Endodermal cell (in vitro differentiated cells): ENCODE results near the gene F3. TPM values are rescaled to one million over a fixed set of nuclear protein-coding genes. Genes with fewer than 3 reads are reported as not detected.

Source experiments
- DNase-seq: peaks from one replicate; pipeline ENCODE4 v3.0.0-alpha.2; 2017
- H3K27ac ChIP-seq: 2 replicates; pipeline ENCODE4 v1.5.1; 2013; ENCODE audit warnings: mild to moderate bottlenecking, low read depth, low read length, moderate library complexity
- H3K27me3 ChIP-seq: 2 replicates; pipeline ENCODE4 v1.6.1; 2013; ENCODE audit warnings: mild to moderate bottlenecking, low read length, moderate library complexity; ENCODE audit not compliant: insufficient read depth, control insufficient read depth, poor library complexity, severe bottlenecking
- H3K36me3 ChIP-seq: 2 replicates; pipeline ENCODE4 v1.7.0; 2013; ENCODE audit warnings: mild to moderate bottlenecking, low read length, moderate library complexity; ENCODE audit not compliant: control insufficient read depth, insufficient read depth
- H3K4me1 ChIP-seq: one replicate; pipeline ENCODE4 v1.7.0; 2013; ENCODE audit warnings: low read length; ENCODE audit not compliant: control insufficient read depth, insufficient read depth
- H3K4me3 ChIP-seq: 2 replicates; pipeline ENCODE4 v1.5.1; 2013; ENCODE audit warnings: mild to moderate bottlenecking, low read length, moderate library complexity
- H3K9ac ChIP-seq: 2 replicates; pipeline ENCODE4 v1.6.1; 2013; ENCODE audit warnings: mild to moderate bottlenecking, low read length, moderate library complexity; ENCODE audit not compliant: poor library complexity, severe bottlenecking; ENCODE audit errors: extremely low read depth
- H3K9me3 ChIP-seq: 2 replicates; pipeline ENCODE4 v1.6.1; 2013; ENCODE audit warnings: mild to moderate bottlenecking, low read length, moderate library complexity; ENCODE audit not compliant: control insufficient read depth
- H3K27ac Mint-ChIP-seq: 2 replicates; pipeline ENCODE4 v1.8.0; 2020; ENCODE audit warnings: mixed read lengths
- H3K27me3 Mint-ChIP-seq: 2 replicates; pipeline ENCODE4 v1.8.0; 2021; ENCODE audit warnings: mild to moderate bottlenecking, mixed read lengths; ENCODE audit not compliant: insufficient read depth
- H3K36me3 Mint-ChIP-seq: 2 replicates; pipeline ENCODE4 v1.8.0; 2020; ENCODE audit warnings: low read depth, mixed read lengths
- H3K4me1 Mint-ChIP-seq: 2 replicates; pipeline ENCODE4 v1.8.0; 2020; ENCODE audit warnings: mixed read lengths
- H3K4me3 Mint-ChIP-seq: 2 replicates; pipeline ENCODE4 v1.8.0; 2020; ENCODE audit warnings: mild to moderate bottlenecking, moderate library complexity, mixed read lengths
- H3K9me3 Mint-ChIP-seq: 2 replicates; pipeline ENCODE4 v1.8.0; 2020; ENCODE audit warnings: mild to moderate bottlenecking, mixed read lengths
- CTCF ChIP-seq: fragments of 200-600 bp; sonication (generic); conservative IDR thresholded peaks from 2 replicates; pipeline ENCODE4 v1.5.0; 2021; ENCODE audit warnings: antibody characterized with exemption, mild to moderate bottlenecking
- WGBS, 2 experiments: methylation state at CpG; one replicate each; pipeline versions ENCODE4 v1.1.5 to v1.1.7; 2013; ENCODE audit warnings: missing lambda C conversion rate in 2 of 2, mixed read lengths in 1 of 2; ENCODE audit not compliant: insufficient coverage in 1 of 2, insufficient read length in 1 of 2; 5-methylcytosine and 5-hydroxymethylcytosine counted together
- total RNA-seq, 2 donors: library from RNA; stranded (reverse); fragmentation: NEBNext Ultra II Directional in 1 of 2; extraction: Animal tissue kit (Norgen Biotek cat#: 25700) in 1 of 2; gene quantifications; 2 replicates in 1 of 2; 3 replicates in 1 of 2; pipeline ENCODE4 v1.2.1, GENCODE V29; 2021

The F3 gene
- total RNA-seq, 2 donors from 2014 or later, result 27.6 to 38.1 TPM

- H3K27me3 ChIP-seq, result no peaks in the 10 kb centered on the region
- TF ChIP-seq CTCF, result no peak
- H3K4me3 ChIP-seq, result no peak overlapping the region
- WGBS, 2 experiments, result 94 to 100% methylated on average over 2 to 6 of the region's 6 CpGs
- Mint-ChIP-seq H3K4me3 (no peak overlapping the region), H3K27ac (no peak overlapping the region), H3K4me1 (peaks cover 14% of the 10 kb centered on the region), H3K36me3 (peaks cover 2% of the 10 kb centered on the region), H3K9me3 (no peaks in the 10 kb centered on the region), H3K27me3 (no peaks in the 10 kb centered on the region)
- H3K36me3 ChIP-seq, result peaks cover 8% of the 10 kb centered on the region
- DNase-seq, result no peak
- no peak overlapping the region for H3K9ac ChIP-seq
- no peak overlapping the region for H3K27ac ChIP-seq
- no peaks in the 10 kb centered on the region for H3K4me1 ChIP-seq
- no peaks in the 10 kb centered on the region for H3K9me3 ChIP-seq
These were observed 17.0 kb downstream of the F3 start for GRCh38 chr1:94524531-94524930.

- 25 to 46% methylated on average over 3 to 4 of the region's 4 CpGs for WGBS, 2 experiments
- TF ChIP-seq CTCF, result peak; percentile 71
- no peaks in the 10 kb centered on the region for H3K27me3 Mint-ChIP-seq
- H3K9ac ChIP-seq, result no peak overlapping the region
- H3K9me3 Mint-ChIP-seq, result no peaks in the 10 kb centered on the region
- no peaks in the 10 kb centered on the region for H3K27me3 ChIP-seq
- H3K4me1 Mint-ChIP-seq, result peaks cover 4% of the 10 kb centered on the region
- H3K4me3 Mint-ChIP-seq, result no peak overlapping the region
- no peaks in the 10 kb centered on the region for H3K4me1 ChIP-seq
- H3K27ac Mint-ChIP-seq, result no peak overlapping the region
- no peaks in the 10 kb centered on the region for H3K36me3 Mint-ChIP-seq
- no peak overlapping the region for H3K27ac ChIP-seq
- no peaks in the 10 kb centered on the region for H3K9me3 ChIP-seq
- H3K36me3 ChIP-seq, result peaks cover 4% of the 10 kb centered on the region
- no peak for DNase-seq
- no peak overlapping the region for H3K4me3 ChIP-seq
These were observed 19.3 kb downstream of the F3 start for GRCh38 chr1:94522304-94522703.

GRCh38 chr1:94519351-94519750, 22.2 kb downstream of the F3 start:
- H3K27ac Mint-ChIP-seq, result no peak overlapping the region
- Histone ChIP-seq H3K27ac (no peak overlapping the region), H3K27me3 (no peaks in the 10 kb centered on the region), H3K9me3 (no peaks in the 10 kb centered on the region), H3K4me3 (no peak overlapping the region), H3K36me3 (peaks cover 4% of the 10 kb centered on the region), H3K4me1 (no peaks in the 10 kb centered on the region), H3K9ac (no peak overlapping the region)
- peaks cover 6% of the 10 kb centered on the region for H3K4me1 Mint-ChIP-seq
- no peak for DNase-seq
- H3K27me3 Mint-ChIP-seq, result no peaks in the 10 kb centered on the region
- no peaks in the 10 kb centered on the region for H3K9me3 Mint-ChIP-seq
- no peak overlapping the region for H3K4me3 Mint-ChIP-seq
- TF ChIP-seq CTCF, result no peak
- H3K36me3 Mint-ChIP-seq, result no peaks in the 10 kb centered on the region
- WGBS, 2 experiments, result 80% methylated on average over 2 of the region's 2 CpGs; no CpG with 5 or more reads in 1 of the 2 experiments
